GM18505 (cell line): ENCODE results near the gene IGSF23.
"Not testable (repeated sequence)": the region's sequence is repeated elsewhere in the genome, so short reads cannot be mapped to it uniquely, and the experiment has no call there.

Experiments
- ATAC-seq: cut with Tn5 transposase; IDR thresholded peaks from one replicate; pipeline ENCODE4 v1.9.1; 2021; ENCODE audit not compliant: unreplicated experiment
- POLR2A ChIP-seq: IDR thresholded peaks from 4 replicates; pipeline ENCODE4 v1.6.1; 2011; ENCODE audit warnings: borderline replicate concordance; ENCODE audit not compliant: insufficient read depth, insufficient read length; ENCODE audit errors: extremely low read depth

The IGSF23 gene

DNA sequence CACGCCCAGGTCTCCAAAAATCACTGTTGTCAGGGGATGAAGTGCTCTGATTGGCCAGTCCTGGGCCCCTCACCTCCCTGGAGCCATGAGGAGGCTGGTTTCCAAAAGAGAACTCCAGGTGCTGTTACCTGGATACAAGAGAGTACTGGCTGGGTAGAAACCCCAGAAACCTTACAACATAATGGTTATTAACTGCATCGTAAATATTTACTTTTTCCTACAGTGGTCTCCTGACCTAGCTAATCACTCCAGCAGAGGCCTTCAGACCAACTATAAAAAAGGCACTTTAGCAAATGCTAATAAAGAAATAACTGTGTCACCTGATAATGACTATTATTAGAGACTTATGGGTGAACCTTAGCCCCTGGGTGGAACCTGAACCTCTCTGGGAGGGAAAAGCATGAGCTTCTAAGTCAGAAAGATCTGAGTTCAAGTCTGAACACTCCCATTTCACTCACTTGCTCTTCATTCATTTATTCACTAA lies 1.5 kb upstream of the IGSF23 start:
- TF ChIP-seq POLR2A, result no peak
- no peak for ATAC-seq

DNA sequence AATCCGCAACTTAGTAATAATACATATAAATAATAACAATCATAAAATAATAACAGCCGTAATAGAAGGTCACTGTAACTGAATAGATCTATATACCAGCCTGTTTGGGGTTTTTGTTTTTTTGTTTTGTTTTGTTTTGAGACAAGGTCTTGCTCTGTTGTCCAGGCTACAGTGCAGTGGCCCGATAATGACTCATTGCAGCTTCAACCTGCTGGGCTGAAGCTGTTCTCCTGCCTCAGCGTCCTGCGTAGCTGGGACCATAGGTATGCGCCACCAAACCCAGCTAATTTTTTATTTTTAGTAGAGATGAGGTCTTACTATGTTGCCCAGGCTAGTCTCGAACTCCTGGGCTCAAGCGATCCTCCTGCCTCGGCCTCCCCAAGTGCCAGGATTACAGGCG lies 950 bp downstream of the IGSF23 start:
- no peak for TF ChIP-seq POLR2A
- no peak for ATAC-seq

DNA sequence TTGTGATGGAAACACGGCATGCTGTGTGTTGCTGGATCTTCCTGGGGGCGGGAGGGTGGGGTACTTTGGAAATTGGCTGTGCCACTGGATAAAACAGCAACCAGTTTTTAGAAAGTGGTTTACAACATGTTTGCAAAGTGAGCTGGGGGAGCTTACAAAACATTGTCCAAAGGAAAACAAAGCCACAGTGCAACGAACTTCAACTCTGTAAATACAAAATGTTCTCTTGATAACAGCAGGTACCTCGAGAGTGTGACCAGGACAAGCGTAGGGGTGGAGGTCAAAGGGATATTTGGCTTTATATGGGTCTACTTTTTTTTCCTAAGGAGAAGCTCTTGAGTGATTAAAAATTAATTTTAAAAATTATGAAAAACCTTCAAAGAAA lies 2.5 kb downstream of the IGSF23 start:
- ATAC-seq, result no peak
- no peak for TF ChIP-seq POLR2A

DNA sequence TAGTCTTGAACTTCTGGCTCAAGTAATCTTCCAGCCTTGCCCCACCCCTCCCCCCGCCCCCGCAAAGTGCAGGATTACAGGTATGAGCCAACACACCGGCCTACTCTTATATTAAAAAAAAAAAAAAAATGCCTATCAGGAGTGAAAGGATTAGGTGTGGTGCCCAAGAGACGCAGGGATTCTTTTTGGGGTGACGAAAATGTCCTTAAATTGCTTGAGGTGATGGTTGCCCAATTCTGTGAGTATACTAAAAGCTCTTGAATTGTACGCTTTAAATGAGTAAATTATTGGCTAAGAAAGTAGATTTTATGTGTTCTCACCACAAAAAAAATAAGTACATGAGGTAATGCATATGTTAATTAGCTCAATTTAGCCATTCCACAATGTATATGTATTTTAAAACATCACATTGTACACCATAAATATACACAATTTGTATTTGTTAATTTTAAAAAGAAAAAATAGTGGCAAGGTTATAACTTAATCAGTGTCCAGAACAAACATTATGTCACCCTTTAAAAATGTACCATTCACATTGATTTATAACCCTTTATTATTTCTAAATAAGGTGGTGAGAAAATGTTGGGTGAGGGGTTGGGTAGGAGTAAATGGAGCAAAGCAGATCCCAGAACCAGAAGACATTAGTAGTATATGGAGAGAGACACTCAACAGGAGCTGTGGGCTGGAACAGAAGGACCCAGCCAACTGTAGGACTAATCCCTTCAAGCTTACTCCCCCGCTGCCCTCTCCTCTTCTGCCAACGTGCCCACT lies 3.9 kb downstream of the IGSF23 start:
- no peak for TF ChIP-seq POLR2A
- no peak for ATAC-seq

DNA sequence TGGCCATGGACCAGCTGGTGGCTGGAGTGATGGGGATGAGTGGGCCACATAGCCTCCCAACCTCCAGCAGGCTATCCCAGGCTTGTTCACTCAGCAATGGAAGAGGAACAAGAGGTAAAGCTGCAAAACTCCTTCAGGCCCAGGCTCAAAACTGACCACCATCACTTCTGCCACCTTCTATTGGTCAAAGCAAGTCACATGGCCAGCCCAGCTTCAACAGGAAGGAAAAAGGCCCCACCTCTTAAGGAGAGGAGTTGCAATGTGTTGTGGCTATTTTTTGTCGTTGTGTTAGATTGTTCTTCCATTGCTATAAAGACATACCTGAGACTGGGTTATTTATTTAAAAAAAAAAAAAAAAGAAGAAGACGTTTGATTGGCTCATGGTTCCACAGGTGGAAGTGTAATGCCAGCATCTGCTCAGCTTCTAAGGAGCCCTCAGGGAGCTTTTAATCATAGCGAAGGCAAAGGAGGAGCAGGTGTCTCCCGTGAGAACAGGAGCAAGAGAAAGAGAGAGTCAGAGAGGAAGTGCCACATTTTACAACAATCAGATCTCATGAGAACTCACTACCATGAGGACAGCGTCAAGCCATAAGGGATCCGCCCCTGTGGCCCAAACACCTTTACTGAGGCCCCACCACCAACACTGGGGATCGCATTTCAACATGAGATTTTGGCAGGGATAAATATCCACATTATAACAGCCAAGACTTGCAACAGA lies 5.4 kb downstream of the IGSF23 start:
- no peak for ATAC-seq
- TF ChIP-seq POLR2A, result no peak

DNA sequence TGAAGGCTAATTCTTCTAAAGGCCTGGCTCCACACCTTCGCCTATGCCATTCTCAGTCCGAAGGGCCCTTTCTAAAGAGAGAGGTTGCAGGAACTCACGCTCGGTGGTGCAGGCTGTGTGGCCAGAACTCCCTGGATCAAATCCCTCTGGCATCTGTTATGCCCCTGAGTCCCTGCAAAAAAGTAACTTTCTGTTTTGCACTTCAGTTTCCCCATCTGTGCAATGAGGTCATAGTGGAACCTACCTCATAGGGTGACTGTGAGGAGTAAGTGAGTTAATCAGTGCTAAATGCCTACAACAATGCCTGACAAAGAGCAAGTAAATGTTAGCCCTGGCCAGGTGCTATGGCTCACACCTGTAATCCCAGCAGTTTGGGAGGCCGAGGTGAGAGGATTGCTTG lies 7.3 kb downstream of the IGSF23 start:
- no peak for ATAC-seq
- TF ChIP-seq POLR2A, result no peak

DNA sequence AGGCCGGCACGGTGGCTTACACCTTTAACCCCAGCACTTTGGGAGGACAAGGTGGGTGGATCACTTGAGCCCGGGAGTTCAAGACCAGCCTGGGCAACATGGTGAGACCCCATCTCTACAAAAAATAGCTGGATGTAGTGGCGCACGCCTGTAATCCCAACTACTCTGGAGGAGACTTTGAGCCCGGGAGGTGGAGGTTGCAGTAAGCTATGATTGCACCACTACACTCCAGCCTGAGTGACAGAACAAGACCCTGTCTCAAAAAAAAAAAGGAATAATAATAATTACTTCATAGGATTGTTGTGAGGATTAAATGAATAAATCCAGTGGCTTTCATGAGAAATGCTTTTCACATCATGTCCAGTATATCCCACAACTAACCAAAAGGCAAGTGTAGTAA lies 8.0 kb downstream of the IGSF23 start:
- no peak for TF ChIP-seq POLR2A
- ATAC-seq, result no peak

DNA sequence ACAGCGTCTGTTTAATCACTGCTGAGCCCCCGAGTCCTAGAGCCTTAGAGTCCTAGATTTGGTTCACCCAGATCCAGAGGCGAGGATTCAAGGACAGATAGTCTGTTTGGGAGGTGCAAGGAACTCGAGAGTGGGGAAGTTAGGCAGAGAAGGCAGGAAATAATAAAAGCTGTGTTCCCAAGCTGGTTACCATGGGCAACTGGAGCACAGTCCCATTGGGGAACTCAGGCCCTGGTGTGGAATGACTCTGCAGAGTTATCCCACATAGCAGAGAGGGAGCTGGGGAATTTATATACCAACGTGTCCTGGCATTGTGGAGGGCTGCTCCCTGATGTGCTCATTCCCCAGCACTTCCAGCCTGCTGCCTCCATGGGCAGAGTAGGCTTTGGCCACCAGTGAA lies 9.7 kb downstream of the IGSF23 start:
- TF ChIP-seq POLR2A, result no peak
- ATAC-seq, result no peak

DNA sequence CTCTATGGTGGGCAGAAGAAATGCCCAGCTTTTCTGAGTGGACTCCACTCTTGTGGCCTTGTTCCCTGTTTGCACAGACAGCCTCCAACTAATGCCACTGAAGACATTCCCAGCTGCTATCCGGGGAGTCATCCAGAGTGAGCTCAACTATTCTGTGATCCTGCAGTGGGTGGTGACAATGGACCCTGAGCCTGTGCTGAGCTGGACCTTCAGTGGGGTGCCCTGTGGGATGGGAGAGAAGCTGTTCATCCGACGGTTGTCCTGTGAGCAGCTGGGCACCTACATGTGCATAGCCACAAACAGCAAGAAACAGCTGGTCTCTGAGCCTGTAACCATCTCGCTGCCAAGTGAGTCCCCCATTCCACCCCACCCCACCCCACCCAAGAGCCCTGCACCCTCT lies 10.3 kb downstream of the IGSF23 start:
- TF ChIP-seq POLR2A, result no peak
- no peak for ATAC-seq

DNA sequence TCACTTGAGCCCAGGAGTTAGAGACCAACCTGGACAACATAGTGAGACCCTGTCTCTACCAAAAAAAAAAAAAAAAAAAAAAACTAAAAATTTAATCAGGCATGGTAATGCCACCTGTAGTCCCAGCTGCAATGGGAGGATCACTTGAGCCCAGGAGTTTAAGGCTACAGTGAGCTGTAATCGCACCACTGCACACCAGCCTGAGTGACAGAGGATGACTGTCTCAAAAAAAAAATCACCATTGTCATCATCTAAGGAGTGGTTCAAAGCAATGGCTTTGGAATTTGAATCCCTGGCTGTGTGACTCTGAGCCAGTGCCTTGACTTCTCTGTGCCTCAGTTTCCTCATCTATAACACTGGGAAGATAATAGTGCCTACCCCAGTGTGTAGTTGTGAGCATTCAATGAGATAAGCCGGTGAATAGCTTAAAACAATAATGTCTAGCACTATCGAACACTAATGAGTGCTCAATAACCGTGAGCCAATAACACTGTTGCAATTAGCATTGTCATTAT lies 11.5 kb downstream of the IGSF23 start:
- TF ChIP-seq POLR2A, result no peak
- no peak for ATAC-seq

DNA sequence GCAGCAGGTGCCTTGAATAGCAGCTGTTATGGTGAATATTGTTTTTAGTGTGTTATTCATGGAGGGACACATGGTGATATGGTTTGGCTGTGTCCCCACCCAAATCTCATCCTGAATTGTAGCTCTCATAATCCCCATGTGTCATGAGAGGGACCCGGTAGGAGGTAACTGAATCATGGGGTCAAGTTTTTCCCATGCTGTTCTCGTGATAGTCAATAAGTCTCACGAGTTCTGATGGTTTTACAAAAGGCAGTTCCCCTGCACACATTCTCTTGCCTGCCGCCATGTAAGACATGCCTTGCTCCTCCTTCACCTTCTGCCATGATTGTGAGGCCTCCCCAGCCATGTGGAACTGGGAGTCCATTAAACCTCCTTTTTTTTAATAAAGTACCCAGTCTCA lies 12.3 kb downstream of the IGSF23 start:
- ATAC-seq, result not testable (repeated sequence)

DNA sequence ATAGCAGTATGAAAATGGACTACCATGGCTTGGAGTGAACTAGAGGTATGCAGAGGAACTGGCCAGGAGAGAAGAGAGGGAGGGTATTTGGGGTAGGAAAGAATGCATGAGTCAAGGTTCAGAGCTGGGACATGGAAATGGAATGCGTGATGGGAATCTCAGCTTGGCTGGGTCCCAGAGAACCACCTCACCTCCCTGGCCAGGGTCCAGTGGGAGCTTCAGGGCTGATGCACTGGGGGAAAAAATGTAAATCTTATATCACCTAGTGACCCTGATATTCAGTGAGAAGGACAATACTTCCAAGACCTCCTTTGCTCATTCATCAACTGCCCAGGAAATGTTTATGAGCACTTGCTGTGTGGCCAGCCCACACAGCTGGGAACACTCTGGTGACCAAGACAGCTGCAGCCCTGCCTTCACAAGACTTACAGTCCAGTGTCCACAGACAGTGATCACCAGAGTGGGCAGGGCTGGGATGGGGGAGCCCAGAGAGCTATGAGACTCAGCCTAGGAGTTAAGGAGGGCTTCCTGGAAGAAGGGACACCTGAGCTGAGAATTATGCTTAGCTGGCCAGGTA lies 12.8 kb downstream of the IGSF23 start:
- TF ChIP-seq POLR2A, result no peak
- ATAC-seq, result no peak

DNA sequence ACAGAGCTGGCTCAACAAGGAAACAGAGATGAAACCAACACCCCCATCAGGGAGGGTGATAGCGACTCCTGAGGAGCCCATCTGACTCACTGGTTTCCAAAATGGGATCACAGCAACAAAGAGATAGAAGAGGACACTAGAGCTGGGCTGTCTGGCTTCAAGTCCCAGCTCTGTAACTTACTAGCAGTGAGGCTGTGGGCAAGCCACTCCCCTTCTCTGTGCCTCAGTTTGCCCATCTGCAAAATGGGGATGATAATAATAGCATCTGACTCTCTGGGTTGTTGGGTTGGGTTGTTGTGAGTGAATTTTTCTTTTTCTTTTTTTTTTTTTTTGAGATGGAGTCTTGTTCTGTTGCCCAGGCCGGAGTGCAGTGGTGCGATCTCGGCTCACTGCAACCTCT lies 14.3 kb downstream of the IGSF23 start:
- no peak for ATAC-seq
- no peak for TF ChIP-seq POLR2A

DNA sequence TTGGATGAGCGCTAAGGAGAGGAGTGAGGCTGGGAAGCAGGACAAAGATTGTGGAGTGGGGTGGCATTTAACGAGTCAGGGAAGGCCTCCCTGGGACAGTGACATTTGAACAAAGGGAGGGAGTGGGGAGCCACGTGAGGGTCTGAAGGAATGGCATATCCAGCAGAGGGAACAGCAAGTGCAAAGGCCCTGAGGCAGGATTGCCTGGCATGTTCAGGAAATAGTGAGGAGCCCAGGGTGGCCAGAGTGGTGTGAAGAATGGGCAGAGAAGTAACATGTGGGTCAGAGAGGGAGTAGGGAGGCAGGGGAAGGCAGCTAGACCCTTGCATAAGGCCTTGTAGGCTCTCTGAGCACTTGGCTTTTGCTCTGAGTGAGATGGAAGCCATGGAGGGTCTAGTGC lies 15.4 kb downstream of the IGSF23 start:
- ATAC-seq, result no peak
- TF ChIP-seq POLR2A, result no peak

DNA sequence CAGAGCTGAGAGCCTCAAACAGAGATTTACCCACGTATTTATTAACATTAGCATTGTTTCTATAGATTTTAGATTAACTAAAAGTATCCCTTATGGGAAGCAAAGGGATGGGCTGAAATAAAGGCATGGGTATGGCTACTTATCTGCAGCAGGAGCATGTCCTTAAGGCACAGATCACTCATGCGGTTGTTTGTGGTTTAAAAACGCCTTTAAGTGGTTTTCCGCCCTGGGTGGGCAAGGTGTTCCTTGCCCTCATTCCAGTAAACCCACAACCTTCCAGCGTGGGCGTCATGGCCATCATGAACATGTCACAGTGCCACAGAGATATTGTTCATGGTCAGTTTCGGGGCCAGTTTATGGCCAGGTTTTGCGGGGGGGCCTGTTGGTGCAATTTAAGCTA lies 18.2 kb downstream of the IGSF23 start:
- ATAC-seq, result not testable (repeated sequence)

DNA sequence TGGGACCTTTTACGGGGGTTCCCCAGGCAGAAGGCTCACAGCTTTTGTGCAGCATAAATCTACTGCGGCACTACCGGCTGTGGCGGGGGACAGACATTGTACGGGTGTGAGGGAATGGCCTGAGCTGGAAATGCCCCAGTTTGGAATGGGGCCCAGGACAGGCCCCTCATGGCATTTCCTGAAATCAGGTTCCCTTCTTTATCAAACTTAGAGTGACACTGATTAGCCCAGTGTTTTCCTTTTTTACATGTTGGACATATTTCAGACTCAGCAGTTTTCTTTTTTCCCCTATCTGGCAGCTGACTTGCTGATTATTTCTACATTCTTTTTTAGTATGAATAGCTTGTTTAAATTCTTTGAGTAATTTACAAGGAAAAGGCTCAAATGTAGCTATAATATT lies 20.7 kb downstream of the IGSF23 start:
- ATAC-seq, result not testable (repeated sequence)
